Astrocyte (in vitro differentiated cells and primary cell): ENCODE measurements around the gene CIB2. TPM values are rescaled to one million over a fixed set of nuclear protein-coding genes. Genes with fewer than 3 reads are reported as not detected.

Experiments
- DNase-seq: peaks from one replicate; pipeline ENCODE4 v3.0.0-alpha.2; 2010; ENCODE audit warnings: low read depth
- FAIRE-seq: peaks from 2 replicates; lab custom pipeline; 2011; peaks lifted over from hg19 to GRCh38; lab: Jason Lieb, UNC
- H2AFZ ChIP-seq: 2 replicates; pipeline ENCODE4 v1.6.0; 2012; ENCODE audit warnings: low read depth, low read length, inconsistent platforms
- H3K27ac ChIP-seq: 2 replicates; pipeline ENCODE4 v1.5.1; 2011; ENCODE audit warnings: low read depth, low read length, inconsistent platforms
- H3K27me3 ChIP-seq: 2 replicates; pipeline ENCODE4 v1.6.0; 2011; ENCODE audit warnings: low read length, inconsistent platforms; ENCODE audit not compliant: insufficient read depth
- H3K36me3 ChIP-seq: 2 replicates; pipeline ENCODE4 v1.5.1; 2011; ENCODE audit warnings: low read length, inconsistent platforms; ENCODE audit not compliant: insufficient read depth
- H3K4me1 ChIP-seq: 2 replicates; pipeline ENCODE4 v1.5.1; 2011; ENCODE audit warnings: low read length, inconsistent platforms; ENCODE audit not compliant: insufficient read depth
- H3K4me2 ChIP-seq: 2 replicates; pipeline ENCODE4 v1.6.0; 2012; ENCODE audit warnings: low read length, inconsistent platforms
- H3K4me3 ChIP-seq: 2 replicates; pipeline ENCODE4 v1.5.1; 2011; ENCODE audit warnings: low read depth, mild to moderate bottlenecking, low read length, inconsistent platforms; ENCODE audit not compliant: insufficient read depth
- H3K79me2 ChIP-seq: 2 replicates; pipeline ENCODE4 v1.6.0; 2012; ENCODE audit warnings: mild to moderate bottlenecking, low read length, inconsistent platforms; ENCODE audit not compliant: insufficient read depth
- H3K9ac ChIP-seq: 2 replicates; pipeline ENCODE4 v1.6.0; 2012; ENCODE audit warnings: mild to moderate bottlenecking, low read length, inconsistent platforms
- H3K9me3 ChIP-seq: 2 replicates; pipeline ENCODE4 v1.5.1; 2012; ENCODE audit warnings: low read depth, mild to moderate bottlenecking, low read length, inconsistent platforms; ENCODE audit not compliant: insufficient read depth
- H4K20me1 ChIP-seq: 2 replicates; pipeline ENCODE4 v1.6.0; 2012; ENCODE audit warnings: low read length, inconsistent platforms; ENCODE audit not compliant: insufficient read depth
- H3K27ac Mint-ChIP-seq: one replicate; pipeline ENCODE4 v1.8.0; 2021; ENCODE audit warnings: mild to moderate bottlenecking, mixed read lengths; ENCODE audit not compliant: unreplicated experiment
- H3K27me3 Mint-ChIP-seq: one replicate; pipeline ENCODE4 v1.8.0; 2021; ENCODE audit warnings: low read depth, mixed read lengths; ENCODE audit not compliant: unreplicated experiment
- H3K36me3 Mint-ChIP-seq: one replicate; pipeline ENCODE4 v1.8.0; 2021; ENCODE audit warnings: low read depth, mixed read lengths; ENCODE audit not compliant: unreplicated experiment
- H3K4me1 Mint-ChIP-seq: one replicate; pipeline ENCODE4 v1.8.0; 2021; ENCODE audit warnings: low read depth, mixed read lengths; ENCODE audit not compliant: unreplicated experiment
- H3K4me3 Mint-ChIP-seq: one replicate; pipeline ENCODE4 v1.8.0; 2021; ENCODE audit warnings: mild to moderate bottlenecking, moderate library complexity, mixed read lengths; ENCODE audit not compliant: unreplicated experiment
- H3K9me3 Mint-ChIP-seq: one replicate; pipeline ENCODE4 v1.8.0; 2021; ENCODE audit warnings: mild to moderate bottlenecking, mixed read lengths; ENCODE audit not compliant: unreplicated experiment
- CTCF ChIP-seq: IDR thresholded peaks from 2 replicates; pipeline ENCODE4 v1.5.1; 2011; ENCODE audit warnings: low read depth, mild to moderate bottlenecking, inconsistent platforms, low read length, moderate library complexity; ENCODE audit not compliant: insufficient read depth
- EZH2 ChIP-seq: IDR thresholded peaks from 2 replicates; pipeline ENCODE4 v1.6.1; 2012; ENCODE audit warnings: mild to moderate bottlenecking, low read length, inconsistent platforms; ENCODE audit not compliant: insufficient read depth
- total RNA-seq: library from RNA; stranded (reverse); gene quantifications from 2 replicates; pipeline ENCODE4 v1.2.1, GENCODE V29; 2021

Gene CIB2
- total RNA-seq, 1 donor from 2014 or later: 7.4 TPM

- TF ChIP-seq CTCF: no peak
- no peak for TF ChIP-seq EZH2
- H3K4me2 ChIP-seq: no peak overlapping the region
- Mint-ChIP-seq H3K9me3 (peaks cover 1% of the 10 kb centered on the region), H3K27me3 (peaks cover 2% of the 10 kb centered on the region), H3K27ac (no peak overlapping the region), H3K4me3 (no peak overlapping the region), H3K36me3 (peaks cover 4% of the 10 kb centered on the region), H3K4me1 (peaks cover 28% of the 10 kb centered on the region)
- H3K79me2 ChIP-seq: peaks cover 92% of the 10 kb centered on the region
- peaks cover 75% of the 10 kb centered on the region for H4K20me1 ChIP-seq
- H3K27ac ChIP-seq: no peak overlapping the region
- H3K4me3 ChIP-seq: no peak overlapping the region
- no peaks in the 10 kb centered on the region for H3K9me3 ChIP-seq
- H3K36me3 ChIP-seq: no peaks in the 10 kb centered on the region
- H3K4me1 ChIP-seq: peaks cover 27% of the 10 kb centered on the region
- H2AFZ ChIP-seq: no peak overlapping the region
- no peaks in the 10 kb centered on the region for H3K27me3 ChIP-seq
- no peak for FAIRE-seq
- peak; percentile 37 for DNase-seq
- H3K9ac ChIP-seq: no peak overlapping the region
Observed at GRCh38 chr15:78059110-78059839, 72.0 kb downstream of the CIB2 start.

- peaks cover 4% of the 10 kb centered on the region for H3K36me3 ChIP-seq
- no peak for TF ChIP-seq CTCF
- TF ChIP-seq EZH2: no peak
- peaks cover 92% of the 10 kb centered on the region for H3K79me2 ChIP-seq
- H3K36me3 Mint-ChIP-seq: peaks cover 4% of the 10 kb centered on the region
- peaks cover 28% of the 10 kb centered on the region for H3K4me1 Mint-ChIP-seq
- H3K27ac Mint-ChIP-seq: no peak overlapping the region
- no peaks in the 10 kb centered on the region for H3K27me3 ChIP-seq
- H3K4me3 ChIP-seq: no peak overlapping the region
- no peaks in the 10 kb centered on the region for H3K9me3 ChIP-seq
- peaks cover 74% of the 10 kb centered on the region for H4K20me1 ChIP-seq
- DNase-seq (no peak), FAIRE-seq (no peak)
- peaks cover 1% of the 10 kb centered on the region for H3K9me3 Mint-ChIP-seq
- no peak overlapping the region for H2AFZ ChIP-seq
- H3K4me2 ChIP-seq: no peak overlapping the region
- peaks cover 2% of the 10 kb centered on the region for H3K27me3 Mint-ChIP-seq
- no peak overlapping the region for H3K27ac ChIP-seq
- no peak overlapping the region for H3K4me3 Mint-ChIP-seq
- H3K4me1 ChIP-seq: peaks cover 27% of the 10 kb centered on the region
- H3K9ac ChIP-seq: no peak overlapping the region
Observed at GRCh38 chr15:78058401-78058935, 72.8 kb downstream of the CIB2 start.

DNA sequence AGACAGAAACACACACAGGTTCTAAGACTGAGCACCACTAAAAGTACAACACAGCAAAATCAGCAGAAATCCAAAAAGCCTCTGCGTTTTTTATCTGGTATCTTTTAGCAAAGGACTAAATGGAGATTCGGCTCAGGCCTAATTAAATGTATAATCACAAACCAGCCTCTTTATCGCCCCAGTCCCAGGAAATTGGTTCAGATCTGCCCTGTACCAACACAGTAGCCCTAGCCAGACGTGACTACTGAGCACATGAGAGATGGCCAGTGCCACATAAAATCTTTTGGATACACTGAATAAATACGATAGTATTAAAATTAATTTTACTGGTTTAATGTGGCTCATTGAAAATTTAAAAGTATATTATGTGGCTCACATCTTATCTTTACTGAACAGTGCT is 73.4 kb downstream of the CIB2 start:
- H3K4me3 Mint-ChIP-seq: no peak overlapping the region
- peaks cover 86% of the 10 kb centered on the region for H3K79me2 ChIP-seq
- no peak overlapping the region for H3K9ac ChIP-seq
- H3K27ac Mint-ChIP-seq: no peak overlapping the region
- H3K9me3 ChIP-seq: no peaks in the 10 kb centered on the region
- no peaks in the 10 kb centered on the region for H3K27me3 Mint-ChIP-seq
- H3K4me2 ChIP-seq: no peak overlapping the region
- H3K4me3 ChIP-seq: no peak overlapping the region
- peaks cover 27% of the 10 kb centered on the region for H3K4me1 ChIP-seq
- peaks cover 68% of the 10 kb centered on the region for H4K20me1 ChIP-seq
- H3K36me3 ChIP-seq: peaks cover 7% of the 10 kb centered on the region
- peaks cover 1% of the 10 kb centered on the region for H3K9me3 Mint-ChIP-seq
- H3K36me3 Mint-ChIP-seq: peaks cover 4% of the 10 kb centered on the region
- TF ChIP-seq EZH2 (no peak), CTCF (no peak)
- no peak overlapping the region for H3K27ac ChIP-seq
- no peak overlapping the region for H2AFZ ChIP-seq
- H3K4me1 Mint-ChIP-seq: peaks cover 28% of the 10 kb centered on the region
- no peaks in the 10 kb centered on the region for H3K27me3 ChIP-seq
- FAIRE-seq: no peak
- DNase-seq: no peak
